Suppressor macrophage treated with lipopolysaccharide for 1 hour (primary cell): ENCODE results near the gene LDLRAD3.
"Not testable (repeated sequence)": the region's sequence is repeated elsewhere in the genome, so short reads cannot be mapped to it uniquely, and the experiment has no call there.

Experiments used
- DNase-seq, 3 donors: peaks; one replicate each; pipeline ENCODE4 v3.0.0-alpha.2; 2020 to 2022

The LDLRAD3 gene

GRCh38 chr11:36019722-36020121 lies 75.9 kb downstream of the LDLRAD3 start:
- DNase-seq: peak in 1 of 3 donors; percentile 13

GRCh38 chr11:36022882-36023281 lies 79.0 kb downstream of the LDLRAD3 start:
- no peak for DNase-seq

DNA sequence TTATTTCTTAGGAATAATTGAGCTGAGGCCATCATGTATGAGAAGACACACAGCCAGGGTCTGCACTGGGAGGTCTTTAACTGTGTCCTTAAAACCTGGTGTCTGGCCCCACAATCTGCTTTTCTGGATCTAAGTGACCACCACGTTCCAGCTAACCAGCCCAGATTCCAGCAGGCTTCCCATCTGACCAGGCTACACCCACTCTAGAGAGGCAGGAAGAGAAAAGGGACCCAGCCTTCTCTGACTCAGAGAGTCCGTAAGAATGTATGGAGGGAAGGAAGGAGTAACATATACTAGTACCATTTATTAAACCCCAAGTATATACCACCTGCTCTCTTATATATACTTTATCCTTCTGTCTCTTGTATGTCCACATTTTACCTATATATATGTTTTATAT lies 80.1 kb downstream of the LDLRAD3 start:
- DNase-seq: no peak

DNA sequence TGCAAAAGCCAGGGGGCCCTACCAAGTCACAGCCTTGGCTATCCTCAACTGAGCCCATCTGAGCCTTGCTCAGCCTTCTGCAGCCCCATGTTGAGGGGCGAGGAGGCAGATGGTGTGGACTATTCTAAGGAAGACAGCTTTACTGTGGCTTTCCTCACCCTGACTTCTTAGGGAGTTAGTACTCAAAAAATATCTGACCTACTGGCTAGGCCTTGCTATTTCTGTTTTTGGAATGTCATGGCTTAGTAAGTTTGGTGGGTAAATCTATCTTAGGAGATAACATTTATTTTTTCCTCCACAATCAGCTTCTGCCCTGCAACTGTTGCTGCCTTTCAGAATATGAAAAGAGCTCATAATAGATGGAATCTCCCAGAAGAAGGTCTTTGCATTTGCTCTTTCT lies 80.9 kb downstream of the LDLRAD3 start:
- DNase-seq: no peak

DNA sequence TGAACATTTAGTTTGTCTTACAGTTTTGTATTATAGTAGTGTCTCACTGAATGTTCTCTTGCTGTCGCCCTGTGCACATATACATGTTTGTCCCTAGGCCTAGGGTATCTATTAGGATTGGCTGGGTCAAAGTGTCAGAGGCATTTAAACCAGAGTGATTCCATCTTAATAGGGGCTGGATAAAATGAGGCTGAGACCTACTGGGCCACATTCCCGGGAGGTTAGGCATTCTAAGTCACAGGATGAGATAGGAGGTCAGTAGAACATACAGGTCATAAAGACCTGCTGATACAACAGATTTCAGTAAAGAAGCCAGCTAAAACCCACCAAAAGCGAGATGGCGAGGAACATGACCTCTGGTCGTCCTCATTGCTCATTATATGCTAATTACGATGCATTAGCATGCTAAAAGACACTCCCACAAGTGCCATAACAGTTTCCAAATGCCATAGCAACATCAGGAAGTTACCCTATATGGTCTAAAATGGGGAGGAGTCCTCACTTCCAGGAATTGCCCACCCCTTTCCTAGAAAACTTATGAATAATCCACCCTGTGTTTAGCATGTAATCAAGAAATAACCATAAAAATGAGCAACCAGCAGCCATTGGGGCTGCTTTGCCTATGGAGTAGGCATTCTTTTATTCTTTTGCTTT lies 82.6 kb downstream of the LDLRAD3 start:
- DNase-seq: peak in 1 of 3 donors; percentile 38

GRCh38 chr11:36027731-36028130 lies 83.9 kb downstream of the LDLRAD3 start:
- no peak for DNase-seq

- DNase-seq: no peak
Observed at GRCh38 chr11:36029616-36030015, 85.8 kb downstream of the LDLRAD3 start.

DNA sequence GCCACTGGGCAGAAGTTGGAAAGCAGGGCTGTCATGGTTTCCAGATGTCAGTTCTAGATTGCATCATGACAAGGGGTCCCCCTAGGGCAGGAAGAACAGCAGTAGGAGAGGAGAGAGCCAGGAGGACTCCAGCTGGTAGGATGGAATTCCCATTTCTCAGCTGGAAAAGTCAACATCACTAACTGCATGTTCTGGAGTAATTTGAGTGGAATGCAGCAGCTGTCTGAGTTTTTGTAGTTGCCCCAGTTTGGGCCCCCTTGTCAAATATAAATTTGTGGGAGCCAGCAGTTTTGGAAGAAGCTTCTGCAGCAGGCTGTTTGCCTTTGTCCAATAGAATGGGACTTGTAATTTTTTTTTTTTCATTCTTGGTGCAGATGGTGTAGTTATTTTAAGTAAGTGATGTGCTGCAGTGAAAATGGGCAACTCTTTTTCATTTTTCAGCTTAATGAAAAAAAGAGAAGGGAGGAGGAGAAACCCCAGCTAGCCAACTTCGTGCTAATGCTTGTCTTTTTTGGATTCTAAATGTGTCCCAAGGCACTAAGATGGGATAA lies 86.9 kb downstream of the LDLRAD3 start:
- DNase-seq: no peak

GRCh38 chr11:36033082-36033751 lies 89.4 kb downstream of the LDLRAD3 start:
- DNase-seq: no peak

- DNase-seq: no peak
Observed at GRCh38 chr11:36033936-36034335, 90.1 kb downstream of the LDLRAD3 start.

GRCh38 chr11:36034551-36035331 lies 90.9 kb downstream of the LDLRAD3 start:
- DNase-seq: no peak

GRCh38 chr11:36035454-36035853 lies 91.6 kb downstream of the LDLRAD3 start:
- no peak for DNase-seq

DNA sequence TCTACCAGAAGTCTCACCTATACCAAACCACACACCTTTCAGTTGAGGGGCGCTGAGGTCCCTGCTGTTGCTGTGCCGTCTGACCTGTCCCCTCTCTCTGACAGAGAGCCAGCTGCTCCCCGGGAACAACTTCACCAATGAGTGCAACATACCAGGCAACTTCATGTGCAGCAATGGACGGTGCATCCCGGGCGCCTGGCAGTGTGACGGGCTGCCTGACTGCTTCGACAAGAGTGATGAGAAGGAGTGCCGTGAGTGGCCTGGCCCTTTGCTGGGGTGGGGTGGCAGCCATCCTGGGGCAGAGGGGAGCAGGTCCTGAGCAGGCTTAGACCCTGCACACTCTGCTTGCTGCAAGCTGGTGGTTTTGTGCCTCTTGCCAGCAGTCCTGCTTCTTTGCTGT lies 92.1 kb downstream of the LDLRAD3 start:
- DNase-seq: no peak

GRCh38 chr11:36037031-36037430 lies 93.2 kb downstream of the LDLRAD3 start:
- no peak for DNase-seq

- no peak for DNase-seq
Observed at GRCh38 chr11:36038541-36038940, 94.7 kb downstream of the LDLRAD3 start.

DNA sequence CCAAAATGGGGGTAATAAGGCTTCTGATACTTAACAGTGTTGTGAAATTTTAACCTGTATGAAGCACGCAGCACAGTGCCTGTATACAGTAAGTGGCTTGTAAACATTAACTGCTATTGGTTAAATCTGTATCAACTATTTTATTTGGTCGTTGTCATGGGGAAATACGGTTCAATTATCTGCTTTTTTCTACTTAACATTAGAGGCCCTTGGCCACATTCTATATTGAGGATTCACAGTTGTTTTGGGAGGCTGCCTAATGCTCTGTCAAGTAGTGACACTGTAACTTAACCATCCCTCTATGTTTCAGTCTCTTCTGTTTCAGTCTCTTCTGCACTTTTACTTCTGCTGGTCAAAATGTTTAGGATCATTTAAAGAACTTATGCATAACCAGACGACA lies 95.6 kb downstream of the LDLRAD3 start:
- no peak for DNase-seq

DNA sequence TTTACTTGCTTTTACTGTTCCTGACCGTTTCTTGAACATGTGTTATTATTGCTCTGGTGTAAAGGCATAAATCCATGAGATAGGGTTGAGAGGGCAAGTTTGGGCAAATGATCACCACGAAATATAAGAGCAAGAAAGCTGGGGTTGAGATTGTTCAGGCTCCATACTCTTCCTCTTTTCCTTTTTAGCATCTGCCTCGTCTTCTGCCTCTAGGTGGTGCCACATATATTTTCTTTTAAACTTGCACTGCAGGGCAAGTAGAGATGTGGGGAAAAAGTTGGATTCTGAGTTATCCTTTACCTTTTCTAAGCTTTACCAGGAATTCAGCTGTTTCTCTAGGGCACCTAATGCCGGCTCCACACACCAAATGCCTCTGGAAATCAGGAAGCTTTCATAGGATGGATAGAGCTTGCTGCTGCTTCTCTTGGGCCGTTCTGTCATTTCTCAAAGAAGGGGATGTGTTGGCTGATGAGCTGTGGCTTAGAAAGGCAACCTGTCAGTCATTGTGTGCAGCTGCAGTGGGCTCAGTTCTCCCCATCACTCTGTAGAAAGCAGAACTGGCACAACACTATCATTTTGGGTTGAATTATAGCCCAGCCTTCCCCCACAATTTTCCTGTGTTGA lies 98.2 kb downstream of the LDLRAD3 start:
- DNase-seq: peak; percentile 44 to 61 (median 52)

GRCh38 chr11:36044636-36045035 lies 100.8 kb downstream of the LDLRAD3 start:
- DNase-seq: no peak

DNA sequence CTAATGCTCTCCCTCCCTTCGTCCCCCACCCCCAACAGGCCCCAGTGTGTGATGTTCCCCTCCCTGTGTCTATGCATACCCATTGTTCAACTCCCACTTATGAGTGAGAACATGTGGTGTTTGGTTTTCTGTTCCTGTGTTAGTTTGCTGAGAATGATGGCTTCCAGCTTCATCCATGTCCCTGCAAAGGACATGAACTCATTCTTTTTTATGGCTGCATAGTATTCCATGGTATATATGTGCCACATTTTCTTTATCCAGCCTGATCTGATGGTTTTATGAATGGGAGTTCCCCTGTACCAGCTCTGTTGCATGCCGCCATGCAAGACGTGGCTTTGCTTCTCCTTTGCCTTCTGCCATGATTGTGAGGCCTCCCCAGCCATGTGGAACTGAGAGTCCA lies 102.1 kb downstream of the LDLRAD3 start:
- not testable (repeated sequence) for DNase-seq

GRCh38 chr11:36046932-36047331 lies 103.1 kb downstream of the LDLRAD3 start:
- no peak for DNase-seq

- no peak for DNase-seq
Observed at GRCh38 chr11:36047344-36047743, 103.5 kb downstream of the LDLRAD3 start.

GRCh38 chr11:36048496-36049247 lies 104.8 kb downstream of the LDLRAD3 start:
- no peak for DNase-seq
